ENCODE results near the gene TSPAN10. TPM values are rescaled to one million over a fixed set of nuclear protein-coding genes. Genes with fewer than 3 reads are reported as not detected.

TSPAN10 gene
- total and polyA plus RNA-seq, 2 of the 13 experiments (the other 11 are each of a cell fraction or from before 2014, with no cell fraction given), result 0.54 to 0.75 TPM

DNA sequence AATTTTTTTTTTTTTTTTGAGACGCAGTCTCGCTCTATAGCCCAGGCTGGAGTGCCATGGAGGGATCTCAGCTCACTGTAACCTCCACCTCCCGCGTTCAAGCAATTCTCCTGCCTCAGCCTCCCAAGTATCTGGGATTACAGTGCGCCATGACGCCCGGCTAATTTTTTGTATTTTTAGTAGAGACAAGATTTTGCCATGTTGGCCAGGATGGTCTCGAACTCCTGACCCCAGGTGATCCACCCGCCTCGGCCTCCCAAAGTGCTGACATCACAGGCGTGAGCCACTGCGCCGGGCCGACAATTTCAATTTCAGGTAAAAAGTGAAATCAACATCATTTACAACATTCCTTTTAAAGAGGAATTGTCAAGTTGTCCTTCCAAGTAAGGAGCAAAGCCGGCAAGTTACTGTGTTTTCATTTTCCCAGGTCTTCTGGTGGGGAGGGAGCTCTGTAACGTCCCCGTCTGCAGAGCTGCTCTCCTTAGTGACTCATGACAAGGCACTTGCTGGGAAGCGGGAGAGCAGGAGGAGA is 957 bp upstream of the TSPAN10 start (continued):
- TF ChIP-seq, protein P1, sequence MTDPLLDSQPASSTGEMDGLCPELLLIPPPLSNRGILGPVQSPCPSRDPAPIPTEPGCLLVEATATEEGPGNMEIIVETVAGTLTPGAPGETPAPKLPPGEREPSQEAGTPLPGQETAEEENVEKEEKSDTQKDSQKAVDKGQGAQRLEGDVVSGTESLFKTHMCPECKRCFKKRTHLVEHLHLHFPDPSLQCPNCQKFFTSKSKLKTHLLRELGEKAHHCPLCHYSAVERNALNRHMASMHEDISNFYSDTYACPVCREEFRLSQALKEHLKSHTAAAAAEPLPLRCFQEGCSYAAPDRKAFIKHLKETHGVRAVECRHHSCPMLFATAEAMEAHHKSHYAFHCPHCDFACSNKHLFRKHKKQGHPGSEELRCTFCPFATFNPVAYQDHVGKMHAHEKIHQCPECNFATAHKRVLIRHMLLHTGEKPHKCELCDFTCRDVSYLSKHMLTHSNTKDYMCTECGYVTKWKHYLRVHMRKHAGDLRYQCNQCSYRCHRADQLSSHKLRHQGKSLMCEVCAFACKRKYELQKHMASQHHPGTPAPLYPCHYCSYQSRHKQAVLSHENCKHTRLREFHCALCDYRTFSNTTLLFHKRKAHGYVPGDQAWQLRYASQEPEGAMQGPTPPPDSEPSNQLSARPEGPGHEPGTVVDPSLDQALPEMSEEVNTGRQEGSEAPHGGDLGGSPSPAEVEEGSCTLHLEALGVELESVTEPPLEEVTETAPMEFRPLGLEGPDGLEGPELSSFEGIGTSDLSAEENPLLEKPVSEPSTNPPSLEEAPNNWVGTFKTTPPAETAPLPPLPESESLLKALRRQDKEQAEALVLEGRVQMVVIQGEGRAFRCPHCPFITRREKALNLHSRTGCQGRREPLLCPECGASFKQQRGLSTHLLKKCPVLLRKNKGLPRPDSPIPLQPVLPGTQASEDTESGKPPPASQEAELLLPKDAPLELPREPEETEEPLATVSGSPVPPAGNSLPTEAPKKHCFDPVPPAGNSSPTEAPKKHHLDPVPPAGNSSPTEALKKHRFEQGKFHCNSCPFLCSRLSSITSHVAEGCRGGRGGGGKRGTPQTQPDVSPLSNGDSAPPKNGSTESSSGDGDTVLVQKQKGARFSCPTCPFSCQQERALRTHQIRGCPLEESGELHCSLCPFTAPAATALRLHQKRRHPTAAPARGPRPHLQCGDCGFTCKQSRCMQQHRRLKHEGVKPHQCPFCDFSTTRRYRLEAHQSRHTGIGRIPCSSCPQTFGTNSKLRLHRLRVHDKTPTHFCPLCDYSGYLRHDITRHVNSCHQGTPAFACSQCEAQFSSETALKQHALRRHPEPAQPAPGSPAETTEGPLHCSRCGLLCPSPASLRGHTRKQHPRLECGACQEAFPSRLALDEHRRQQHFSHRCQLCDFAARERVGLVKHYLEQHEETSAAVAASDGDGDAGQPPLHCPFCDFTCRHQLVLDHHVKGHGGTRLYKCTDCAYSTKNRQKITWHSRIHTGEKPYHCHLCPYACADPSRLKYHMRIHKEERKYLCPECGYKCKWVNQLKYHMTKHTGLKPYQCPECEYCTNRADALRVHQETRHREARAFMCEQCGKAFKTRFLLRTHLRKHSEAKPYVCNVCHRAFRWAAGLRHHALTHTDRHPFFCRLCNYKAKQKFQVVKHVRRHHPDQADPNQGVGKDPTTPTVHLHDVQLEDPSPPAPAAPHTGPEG (CRISPR knock-in tag; IDR thresholded peaks at IDR 0.05), result 0 out of 2 replicates have a peak, but pooled peaks have one; percentile 47
- TF ChIP-seq KLF9 (CRISPR knock-in tag; IDR thresholded peaks at IDR 0.05; ENCODE audit: low read depth) (no peak), SRSF9 (IDR thresholded peaks at IDR 0.05; ENCODE audit: borderline replicate concordance, insufficient read depth, low read depth, low read length, poor library complexity, severe bottlenecking) (no peak), YEATS2 (CRISPR knock-in tag; IDR thresholded peaks at IDR 0.05; ENCODE audit: borderline replicate concordance) (0 out of 2 replicates have a peak, but pooled peaks have one; percentile 30), CREB1 (IDR thresholded peaks at IDR 0.05) (peak; percentile 34; the same call in 1 of the 2 replicates), CREB1 (CRISPR knock-in tag; IDR thresholded peaks at IDR 0.05) (no peak), ZNF777 (CRISPR knock-in tag; IDR thresholded peaks at IDR 0.05) (0 out of 2 replicates have a peak, but pooled peaks have one; percentile 18), ZNF350 (CRISPR knock-in tag; IDR thresholded peaks at IDR 0.05; ENCODE audit: borderline replicate concordance, low read depth) (peak; percentile 15; the same call in 1 of the 2 replicates), HOXA5 (CRISPR knock-in tag; IDR thresholded peaks at IDR 0.05) (no peak), ZBTB7B (CRISPR knock-in tag; IDR thresholded peaks at IDR 0.05) (0 out of 2 replicates have a peak, but pooled peaks have one; percentile 14), ZNF33B (CRISPR knock-in tag; IDR thresholded peaks at IDR 0.05) (peak; percentile 42; the same call in 1 of the 2 replicates), TP53 (CRISPR knock-in tag; conservative IDR thresholded peaks at IDR 0.05) (0 out of 2 replicates have a peak, but pooled peaks have one; percentile 39), SAP130 (CRISPR knock-in tag; IDR thresholded peaks at IDR 0.05; ENCODE audit: low read depth) (0 out of 2 replicates have a peak, but pooled peaks have one; percentile 48), EEA1 (CRISPR knock-in tag; IDR thresholded peaks at IDR 0.05; ENCODE audit: borderline replicate concordance) (0 out of 2 replicates have a peak, but pooled peaks have one; percentile 7), RARG (CRISPR knock-in tag; IDR thresholded peaks at IDR 0.05; ENCODE audit: low read depth) (no peak), ZNF530 (CRISPR knock-in tag; IDR thresholded peaks at IDR 0.05; ENCODE audit: low read depth) (no peak), ZNF724P (CRISPR knock-in tag; IDR thresholded peaks at IDR 0.05; ENCODE audit: borderline replicate concordance) (no peak), EHMT2 (IDR thresholded peaks at IDR 0.05; ENCODE audit: borderline replicate concordance, low read depth, low read length) (no peak), ZNF552 (CRISPR knock-in tag; IDR thresholded peaks at IDR 0.05; ENCODE audit: borderline replicate concordance) (no peak), ZNF331 (CRISPR knock-in tag; IDR thresholded peaks at IDR 0.05) (no peak), ZFP90 (CRISPR knock-in tag; IDR thresholded peaks at IDR 0.05; ENCODE audit: borderline replicate concordance) (no peak), HOXD1 (CRISPR knock-in tag; IDR thresholded peaks at IDR 0.05) (no peak)
- TF ChIP-seq, protein P2, sequence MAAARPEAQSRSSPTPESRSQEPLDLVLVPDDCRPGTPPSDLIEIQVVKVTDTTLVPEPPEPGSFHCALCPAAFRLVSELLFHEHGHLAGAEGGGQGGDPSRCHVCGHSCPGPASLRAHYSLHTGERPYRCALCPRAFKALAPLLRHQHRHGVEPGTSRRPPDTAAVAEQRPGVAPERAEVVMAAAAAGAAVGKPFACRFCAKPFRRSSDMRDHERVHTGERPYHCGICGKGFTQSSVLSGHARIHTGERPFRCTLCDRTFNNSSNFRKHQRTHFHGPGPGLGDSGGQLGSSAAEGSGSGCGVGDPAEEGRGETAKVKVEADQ (CRISPR knock-in tag; IDR thresholded peaks at IDR 0.05; ENCODE audit: borderline replicate concordance), result no peak
- TF ChIP-seq, protein P3, sequence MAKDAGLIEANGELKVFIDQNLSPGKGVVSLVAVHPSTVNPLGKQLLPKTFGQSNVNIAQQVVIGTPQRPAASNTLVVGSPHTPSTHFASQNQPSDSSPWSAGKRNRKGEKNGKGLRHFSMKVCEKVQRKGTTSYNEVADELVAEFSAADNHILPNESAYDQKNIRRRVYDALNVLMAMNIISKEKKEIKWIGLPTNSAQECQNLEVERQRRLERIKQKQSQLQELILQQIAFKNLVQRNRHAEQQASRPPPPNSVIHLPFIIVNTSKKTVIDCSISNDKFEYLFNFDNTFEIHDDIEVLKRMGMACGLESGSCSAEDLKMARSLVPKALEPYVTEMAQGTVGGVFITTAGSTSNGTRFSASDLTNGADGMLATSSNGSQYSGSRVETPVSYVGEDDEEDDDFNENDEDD (CRISPR knock-in tag; IDR thresholded peaks at IDR 0.05; ENCODE audit: borderline replicate concordance), result no peak

Measured in HepG2 (cell line).